ENCODE measurements around the gene ISOC1. TPM values are rescaled to one million over a fixed set of nuclear protein-coding genes. Genes with fewer than 3 reads are reported as not detected.

ISOC1 gene
- total and polyA plus RNA-seq, 2 of the 13 experiments (the other 11 are each of a cell fraction or from before 2014, with no cell fraction given), result 25.7 to 51.3 TPM

GRCh38 chr5:129094924-129095899 is 663 bp downstream of the ISOC1 start (continued):
- TF ChIP-seq ZNF512 (CRISPR knock-in tag; IDR thresholded peaks at IDR 0.05) (no peak), POGK (CRISPR knock-in tag; conservative IDR thresholded peaks at IDR 0.05) (peak; percentile 85), CREB1 (IDR thresholded peaks at IDR 0.05) (no peak), CREB1 (CRISPR knock-in tag; IDR thresholded peaks at IDR 0.05) (0 out of 2 replicates have a peak, but pooled peaks have one; percentile 40), SAP130 (CRISPR knock-in tag; IDR thresholded peaks at IDR 0.05; ENCODE audit: low read depth) (peak; percentile 90), ZNF740 (CRISPR knock-in tag; IDR thresholded peaks at IDR 0.05) (no peak), FOXK2 (IDR thresholded peaks at IDR 0.05) (no peak), TCF7L2 (IDR thresholded peaks at IDR 0.05; ENCODE audit: low read depth, low read length) (no peak), ZBTB4 (CRISPR knock-in tag; IDR thresholded peaks at IDR 0.05; ENCODE audit: borderline replicate concordance) (peak; percentile 46), RELA (CRISPR knock-in tag; IDR thresholded peaks at IDR 0.05) (peak; percentile 97), ZNF556 (CRISPR knock-in tag; IDR thresholded peaks at IDR 0.05; ENCODE audit: borderline replicate concordance) (peak; percentile 92; the same call in 1 of the 2 replicates), MED1 (CRISPR knock-in tag; IDR thresholded peaks at IDR 0.05) (peak; percentile 82), PRPF4 (IDR thresholded peaks at IDR 0.05; ENCODE audit: low read depth, low read length, poor library complexity, severe bottlenecking) (no peak), ZNF547 (CRISPR knock-in tag; IDR thresholded peaks at IDR 0.05) (peak; percentile 86), TBL1XR1 (IDR thresholded peaks at IDR 0.05; ENCODE audit: borderline replicate concordance, low read length, partially characterized antibody) (peak; percentile 47), ZBTB25 (CRISPR knock-in tag; IDR thresholded peaks at IDR 0.05) (peak; percentile 49; the same call in 1 of the 2 replicates)
